Measurements from ENCODE around the gene RGL2.
"Not testable (repeated sequence)": the region's sequence is repeated elsewhere in the genome, so short reads cannot be mapped to it uniquely, and the experiment has no call there.

GRCh38 chr6:33343606-33343952 lies 44.8 kb upstream of the RGL2 start:
- TF ChIP-seq CTCF, POLR2A, POLR2AphosphoS5 (IDR thresholded peaks at IDR 0.05): not testable (repeated sequence)
